Fibroblast of mammary gland (primary cell): ENCODE results near the gene MYL12A.
"Not testable (repeated sequence)": the region's sequence is repeated elsewhere in the genome, so short reads cannot be mapped to it uniquely, and the experiment has no call there.

Experiments used
- DNase-seq: peaks from one replicate; pipeline ENCODE4 v3.0.0-alpha.2; 2010; ENCODE audit warnings: low read depth
- H3K4me3 ChIP-seq: 2 replicates; pipeline ENCODE4 v1.5.1; 2011; ENCODE audit warnings: low read depth, mild to moderate bottlenecking, low read length, moderate library complexity; ENCODE audit not compliant: control insufficient read depth
- TF ChIP-seq, protein P1 (sequence below): conservative IDR thresholded peaks from 2 replicates; pipeline ENCODE4 v1.5.1; 2011; ENCODE audit warnings: low read depth, low read length, inconsistent platforms; ENCODE audit not compliant: control insufficient read depth, insufficient read depth

Gene MYL12A

DNA sequence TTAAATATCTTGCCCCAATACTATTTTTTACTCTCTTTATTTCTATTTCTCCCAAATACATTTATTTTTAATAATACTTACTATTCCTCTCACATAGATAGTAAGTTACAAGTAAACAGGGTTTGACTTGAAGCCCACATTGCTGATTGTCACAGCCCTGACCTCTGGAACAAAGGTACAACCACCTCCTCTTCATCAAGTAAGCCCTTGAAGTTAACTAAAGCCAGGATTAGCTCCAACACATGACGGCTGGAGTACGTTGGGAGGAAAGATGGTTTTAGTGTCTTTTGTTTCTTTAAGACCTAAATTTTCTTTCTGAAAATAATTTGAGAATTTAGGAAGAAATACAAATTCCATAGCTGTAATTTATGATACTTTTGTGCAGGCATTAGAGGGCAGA, 28.8 kb upstream of the MYL12A start:
- TF ChIP-seq, protein P1, sequence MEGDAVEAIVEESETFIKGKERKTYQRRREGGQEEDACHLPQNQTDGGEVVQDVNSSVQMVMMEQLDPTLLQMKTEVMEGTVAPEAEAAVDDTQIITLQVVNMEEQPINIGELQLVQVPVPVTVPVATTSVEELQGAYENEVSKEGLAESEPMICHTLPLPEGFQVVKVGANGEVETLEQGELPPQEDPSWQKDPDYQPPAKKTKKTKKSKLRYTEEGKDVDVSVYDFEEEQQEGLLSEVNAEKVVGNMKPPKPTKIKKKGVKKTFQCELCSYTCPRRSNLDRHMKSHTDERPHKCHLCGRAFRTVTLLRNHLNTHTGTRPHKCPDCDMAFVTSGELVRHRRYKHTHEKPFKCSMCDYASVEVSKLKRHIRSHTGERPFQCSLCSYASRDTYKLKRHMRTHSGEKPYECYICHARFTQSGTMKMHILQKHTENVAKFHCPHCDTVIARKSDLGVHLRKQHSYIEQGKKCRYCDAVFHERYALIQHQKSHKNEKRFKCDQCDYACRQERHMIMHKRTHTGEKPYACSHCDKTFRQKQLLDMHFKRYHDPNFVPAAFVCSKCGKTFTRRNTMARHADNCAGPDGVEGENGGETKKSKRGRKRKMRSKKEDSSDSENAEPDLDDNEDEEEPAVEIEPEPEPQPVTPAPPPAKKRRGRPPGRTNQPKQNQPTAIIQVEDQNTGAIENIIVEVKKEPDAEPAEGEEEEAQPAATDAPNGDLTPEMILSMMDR = no peak
- DNase-seq = no peak
- no peak overlapping the region for H3K4me3 ChIP-seq

DNA sequence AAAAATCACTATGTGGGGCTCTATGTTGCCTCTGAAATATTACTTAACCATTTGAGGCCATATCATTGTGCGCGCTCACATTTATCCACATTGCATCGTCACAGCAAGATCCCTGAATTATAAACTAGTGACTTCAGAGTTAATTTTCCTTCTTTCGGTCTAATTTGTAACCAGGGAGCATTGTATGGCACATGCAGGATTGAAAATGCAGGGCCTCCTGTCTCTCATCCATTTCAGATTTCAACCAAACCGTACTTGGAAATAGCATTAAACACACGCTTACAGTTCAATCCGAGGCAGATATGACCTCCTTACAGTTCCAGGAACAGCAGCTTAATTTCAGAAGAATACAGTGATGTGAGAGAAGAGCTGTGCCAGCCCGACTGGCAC, 28.4 kb upstream of the MYL12A start:
- no peak for DNase-seq
- TF ChIP-seq, protein P1 = no peak
- no peak overlapping the region for H3K4me3 ChIP-seq

DNA sequence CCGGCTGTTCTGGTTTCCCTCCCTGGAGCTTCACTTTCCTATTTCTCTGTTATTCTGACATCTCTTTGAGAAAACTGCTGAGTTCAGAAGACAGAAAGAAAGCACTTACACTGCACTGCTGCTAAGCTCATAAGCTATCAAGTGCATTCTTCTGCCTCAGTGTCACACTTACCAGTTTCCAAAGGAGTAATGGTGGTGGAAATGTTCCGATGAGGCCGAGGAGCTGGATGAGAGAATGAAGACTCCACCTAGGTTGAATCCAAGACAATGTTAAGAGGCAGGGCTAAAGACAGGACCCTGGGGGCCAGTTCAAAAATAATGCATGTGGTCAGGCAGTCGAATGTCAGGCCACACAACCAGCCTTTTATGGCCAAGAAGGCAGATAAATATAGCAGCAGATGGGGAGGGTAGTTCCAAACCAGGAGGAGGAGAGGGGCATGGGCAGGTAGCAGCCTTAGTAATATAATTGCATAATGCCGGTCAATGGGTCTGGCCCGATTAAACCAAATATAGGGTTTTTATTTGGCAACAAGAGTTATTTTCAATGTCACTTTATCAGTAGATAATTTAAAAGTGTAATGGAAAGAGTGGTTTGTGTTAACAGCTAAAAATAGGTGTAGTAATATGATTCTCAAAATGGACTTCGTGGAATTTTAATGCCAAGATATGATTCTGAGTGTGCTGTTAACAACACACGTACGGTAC, 27.8 kb upstream of the MYL12A start, which contains the start of gene MYOM1:
MYOM1 (minus strand) TSS at position 338 of the 705 bp plus-strand sequence. CDS start 4,745 bp downstream, outside the sequence.
- TF ChIP-seq, protein P1 = no peak
- no peak for DNase-seq
- H3K4me3 ChIP-seq = no peak within 1 kb of the TSS

DNA sequence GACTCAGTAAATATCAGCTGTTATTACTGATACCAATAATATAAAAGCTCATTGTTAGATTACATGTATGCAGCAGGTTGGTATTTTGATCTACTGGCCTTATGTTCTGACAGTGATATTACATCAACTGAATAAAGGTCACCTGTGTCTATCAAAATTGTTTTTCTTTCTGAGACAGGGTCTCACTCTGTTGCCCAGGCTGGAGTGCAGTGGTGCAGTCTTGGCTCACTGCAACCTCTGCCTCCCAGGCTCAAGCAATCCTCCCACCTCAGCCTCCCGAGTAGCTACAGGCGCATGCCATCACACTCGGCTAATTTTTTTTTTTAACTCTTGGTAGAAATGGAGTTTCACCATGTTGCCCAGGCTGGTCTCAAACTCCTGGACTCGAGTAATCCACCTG, 26.7 kb upstream of the MYL12A start:
- not testable (repeated sequence) for DNase-seq, H3K4me3 ChIP-seq

DNA sequence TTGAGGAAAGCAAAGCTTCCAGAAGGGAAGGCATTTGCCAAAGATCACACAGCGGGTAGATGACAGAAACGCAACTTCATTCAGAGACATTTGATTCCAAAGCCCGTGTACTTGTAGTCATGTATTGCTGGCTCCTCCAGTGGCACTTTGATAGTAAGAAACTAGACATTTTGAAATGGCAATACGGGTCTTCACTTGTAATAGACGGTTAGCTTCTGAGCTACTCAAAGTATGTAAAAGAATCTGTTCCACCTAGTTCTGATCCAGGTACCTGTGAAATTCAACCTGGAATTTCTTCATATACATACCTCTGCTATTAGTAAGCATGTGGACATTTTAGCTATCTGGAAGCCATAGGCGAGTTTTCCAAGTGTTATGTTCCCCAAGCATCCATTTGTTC, 26.1 kb upstream of the MYL12A start:
- no peak for DNase-seq
- no peak overlapping the region for H3K4me3 ChIP-seq
- TF ChIP-seq, protein P1 = no peak

DNA sequence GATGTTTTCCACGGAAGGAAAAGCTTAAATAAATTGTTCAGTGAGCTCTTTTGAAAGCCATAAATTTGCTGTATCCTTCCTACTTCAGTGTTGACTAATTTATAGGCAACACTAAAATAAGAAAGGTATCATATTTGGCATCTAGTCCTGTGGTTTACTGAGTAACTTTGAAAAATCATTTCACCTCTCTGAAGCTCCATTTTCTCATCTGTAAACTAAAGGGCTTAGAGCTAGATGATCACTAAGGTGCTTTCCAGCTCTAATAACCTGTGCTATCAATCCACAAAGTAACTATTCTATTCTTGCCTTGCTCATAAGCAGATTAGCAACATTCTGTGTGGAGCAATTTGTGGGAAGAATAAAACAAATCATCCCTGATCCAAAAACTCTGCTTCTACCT, 24.2 kb upstream of the MYL12A start:
- TF ChIP-seq, protein P1 = no peak
- H3K4me3 ChIP-seq = no peak overlapping the region
- DNase-seq = no peak

DNA sequence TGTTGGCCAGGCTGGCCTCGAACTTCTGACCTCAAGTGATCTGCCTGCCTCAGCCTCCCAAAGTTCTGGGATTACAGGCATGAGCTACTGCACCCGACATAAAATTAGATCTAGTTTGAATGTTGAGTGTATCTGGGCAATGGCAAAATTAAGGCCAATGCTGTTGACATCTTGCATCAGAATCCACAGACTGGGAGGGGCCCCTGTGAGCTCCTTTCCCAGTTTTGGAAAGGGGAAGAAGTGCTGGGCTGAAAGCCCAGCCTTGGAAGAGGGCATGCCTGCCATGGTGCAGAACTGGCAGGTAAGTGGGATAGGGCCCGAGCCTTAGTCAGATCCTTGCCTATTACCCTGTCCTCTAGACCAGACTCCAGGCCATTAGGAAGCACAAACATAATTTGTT, 23.4 kb upstream of the MYL12A start:
- H3K4me3 ChIP-seq = no peak overlapping the region
- no peak for DNase-seq
- TF ChIP-seq, protein P1 = no peak
